Activated gamma-delta T cell treated with anti-CD3 and anti-CD28 coated beads, Interleukin-2, amount 50 U/mL, for 16 hours (primary cell): ENCODE results near the gene SPTBN1.

Experiments used
- DNase-seq: peaks from one replicate; pipeline ENCODE4 v3.0.0-alpha.2; 2020; ENCODE audit warnings: low read depth

The SPTBN1 gene

GRCh38 chr2:54553775-54554174, 97.6 kb downstream of the SPTBN1 start:
- DNase-seq, result no peak

DNA sequence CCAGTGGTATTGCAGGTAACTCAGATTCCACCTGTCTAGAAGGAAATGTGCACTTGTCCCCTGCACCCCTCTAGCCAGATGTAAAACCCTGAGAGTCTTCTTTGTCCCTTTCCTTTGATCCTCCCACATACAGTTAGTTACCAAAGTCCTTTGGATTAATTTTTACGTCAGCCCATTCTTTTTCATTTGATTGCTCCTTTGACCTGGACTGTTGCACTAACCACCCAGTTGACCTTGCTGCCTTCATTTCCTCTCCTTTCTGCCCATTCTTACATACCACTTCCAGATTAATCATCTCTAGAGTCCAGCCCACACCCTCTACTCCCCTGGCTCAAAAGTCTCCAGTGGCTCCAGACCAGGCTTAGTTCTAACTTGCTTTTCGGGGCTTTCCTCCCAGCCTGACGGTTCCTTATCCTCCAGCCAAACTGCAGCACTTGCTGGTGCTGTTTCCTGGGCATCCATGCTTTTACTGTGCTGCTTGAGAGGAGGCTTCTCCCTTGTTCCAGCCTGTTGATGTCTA, 99.3 kb downstream of the SPTBN1 start:
- no peak for DNase-seq

GRCh38 chr2:54556621-54557121, 100.5 kb downstream of the SPTBN1 start:
- no peak for DNase-seq

DNA sequence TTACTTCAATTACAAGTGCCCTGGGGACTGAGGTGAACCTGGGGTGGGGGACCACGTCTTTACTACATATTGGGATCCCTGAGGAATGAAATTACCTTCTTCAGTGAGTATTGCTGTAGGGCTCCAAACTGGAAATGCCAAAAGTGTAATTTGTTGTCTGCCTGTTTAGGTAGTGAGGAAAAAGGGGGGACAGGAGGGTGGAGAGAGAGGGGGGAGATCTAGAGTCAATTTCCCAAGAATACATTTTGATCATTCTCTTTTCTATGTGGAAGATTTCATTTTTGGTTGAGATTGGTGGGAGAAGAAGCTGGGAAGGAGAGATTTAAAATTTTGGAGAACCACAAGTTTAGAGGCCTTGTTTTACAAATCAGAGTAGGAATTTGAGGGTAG, 101.1 kb downstream of the SPTBN1 start:
- DNase-seq, result no peak

- DNase-seq, result peak; percentile 57
Measured at GRCh38 chr2:54557601-54558187, 101.6 kb downstream of the SPTBN1 start.

- DNase-seq, result peak; percentile 46
Measured at GRCh38 chr2:54558188-54559005, 102.3 kb downstream of the SPTBN1 start.

DNA sequence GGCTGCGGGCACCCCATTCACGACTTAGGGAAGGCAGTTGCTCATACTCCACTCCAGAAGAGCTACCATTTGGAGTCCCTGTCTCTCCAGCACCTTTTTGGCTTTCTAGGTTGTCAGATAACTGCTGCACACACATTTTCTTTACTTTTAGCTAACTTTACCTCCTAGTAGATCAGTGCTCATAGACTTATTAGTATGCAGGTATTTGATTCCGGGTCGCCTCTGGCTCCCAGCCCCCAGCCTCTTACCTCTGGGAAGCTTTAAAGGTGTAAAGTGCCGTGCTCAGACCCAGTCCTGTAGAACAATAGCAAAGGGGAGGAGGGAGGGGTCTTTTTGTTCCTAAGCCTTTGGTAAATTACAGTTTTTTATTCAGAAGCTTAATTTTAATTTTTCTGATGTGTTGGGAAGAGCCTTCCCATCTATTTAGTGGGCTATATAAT, 102.9 kb downstream of the SPTBN1 start:
- DNase-seq, result no peak

DNA sequence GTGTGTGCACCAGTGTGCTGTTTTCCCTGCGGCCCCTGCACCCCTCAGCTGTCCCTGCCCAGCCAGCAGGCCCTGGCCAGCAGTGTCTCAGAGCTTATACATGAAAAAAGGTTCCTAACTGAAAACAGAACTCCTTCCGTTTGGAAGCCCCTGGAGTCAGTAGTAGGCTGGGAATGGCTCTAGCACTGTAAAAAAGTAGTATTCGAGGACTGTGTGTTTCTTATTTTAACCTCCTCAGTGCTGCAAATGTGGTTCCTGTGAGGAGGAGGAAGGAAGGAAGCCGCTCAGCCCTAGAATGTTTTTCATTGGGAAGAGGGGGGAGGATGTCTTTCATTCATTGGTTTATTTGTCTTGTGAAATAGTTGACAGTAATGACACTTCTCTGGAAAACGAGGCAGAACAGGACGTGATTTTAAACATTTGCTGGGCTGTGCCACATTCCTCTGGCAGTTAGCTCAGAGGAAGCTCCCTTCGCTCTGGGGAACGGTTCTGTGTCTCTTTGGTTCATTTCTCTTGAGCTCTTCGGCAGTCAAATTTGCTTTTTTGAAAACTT, 103.5 kb downstream of the SPTBN1 start:
- DNase-seq, result no peak

- no peak for DNase-seq
Measured at GRCh38 chr2:54560146-54560881, 104.2 kb downstream of the SPTBN1 start.

GRCh38 chr2:54561010-54561409, 104.9 kb downstream of the SPTBN1 start:
- DNase-seq, result no peak

DNA sequence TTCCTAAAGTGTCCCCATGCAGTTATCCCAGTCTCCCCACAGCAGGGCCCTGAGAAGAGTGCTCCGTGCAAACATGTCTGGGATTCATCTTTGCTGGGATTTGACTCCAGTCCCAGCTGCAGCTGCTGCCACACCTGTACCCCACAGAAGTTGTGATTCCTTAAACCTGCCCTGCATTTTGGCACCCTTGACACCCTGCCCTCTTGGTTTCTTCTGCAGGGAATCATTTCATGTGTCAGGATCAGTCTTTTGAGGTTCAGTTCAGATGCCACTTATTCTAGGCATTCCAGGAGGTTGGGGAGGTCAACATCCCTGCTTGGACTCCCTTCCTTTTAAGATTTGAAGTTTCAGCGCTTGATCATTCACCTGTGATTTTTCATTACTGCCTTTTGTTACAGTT, 108.3 kb downstream of the SPTBN1 start:
- no peak for DNase-seq

DNA sequence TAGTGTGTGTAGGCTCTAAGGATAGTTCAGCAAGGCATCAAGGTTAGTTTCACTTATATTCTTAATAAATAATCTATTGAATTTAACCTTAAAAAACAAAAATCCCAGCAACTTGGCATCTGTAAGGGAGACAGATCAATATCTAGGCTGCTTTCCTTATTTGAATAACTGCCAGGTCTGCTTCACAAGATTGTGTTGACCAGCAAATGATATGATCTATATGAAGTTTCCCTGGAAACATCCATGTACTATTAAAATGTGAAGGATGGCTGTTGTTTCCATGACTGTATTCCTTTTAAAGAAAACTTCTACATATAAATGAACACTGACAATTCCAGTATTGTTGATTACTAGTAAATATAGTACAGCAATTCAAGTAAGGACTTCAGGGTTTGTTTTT, 109.4 kb downstream of the SPTBN1 start:
- DNase-seq, result no peak

GRCh38 chr2:54566896-54567295, 110.8 kb downstream of the SPTBN1 start:
- no peak for DNase-seq

DNA sequence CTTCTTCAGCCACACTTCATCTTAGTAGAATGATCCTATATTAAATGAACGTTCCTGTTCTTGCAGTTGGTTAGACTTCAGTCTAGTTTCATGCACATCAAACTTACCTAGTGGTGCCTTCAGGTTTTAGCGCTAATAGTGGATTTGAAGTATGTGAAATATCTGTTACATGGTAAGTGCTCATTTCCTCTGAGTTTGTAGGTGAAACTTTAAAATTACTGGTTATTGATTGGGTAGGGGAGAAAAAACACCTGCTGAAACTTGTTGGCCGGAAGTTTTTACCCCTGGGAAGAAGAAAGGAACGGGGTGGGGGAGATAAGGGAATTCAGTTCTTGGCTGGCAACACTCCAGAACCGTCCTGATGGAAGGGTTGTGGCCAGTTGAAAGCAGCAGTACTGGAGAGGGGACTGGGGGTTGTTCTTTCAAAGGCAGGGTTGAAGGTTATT, 112.8 kb downstream of the SPTBN1 start:
- DNase-seq, result no peak

DNA sequence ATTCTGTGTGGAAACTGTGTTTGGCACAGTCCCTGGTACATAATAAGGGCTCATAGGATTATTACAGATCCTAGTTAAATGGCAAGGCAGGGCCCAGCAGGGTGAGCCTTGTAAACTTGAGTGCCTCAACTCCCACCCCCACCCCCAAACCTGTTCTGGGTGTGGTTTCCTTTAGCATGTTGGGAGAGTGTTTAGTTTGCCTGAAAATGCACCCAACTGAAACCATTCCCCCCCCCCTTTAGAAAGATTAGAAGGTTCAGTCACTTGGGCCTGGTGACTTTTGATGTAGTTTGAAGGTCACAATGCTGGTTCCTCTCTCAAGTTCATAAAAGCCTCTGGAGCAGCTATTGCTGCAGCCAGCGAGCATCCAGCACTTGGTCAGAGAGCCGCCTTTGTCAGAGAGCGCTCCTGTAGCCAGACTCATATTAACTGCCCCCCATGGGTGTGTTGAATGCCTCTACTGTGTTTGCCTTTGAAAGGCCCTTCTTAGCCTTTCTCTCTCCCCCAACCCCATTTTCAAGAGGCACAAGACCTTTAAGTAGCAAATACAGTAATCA, 113.7 kb downstream of the SPTBN1 start:
- DNase-seq, result no peak

GRCh38 chr2:54570321-54570855, 114.3 kb downstream of the SPTBN1 start:
- no peak for DNase-seq

- peak; percentile 47 for DNase-seq
Measured at GRCh38 chr2:54570925-54571694, 115.0 kb downstream of the SPTBN1 start.

GRCh38 chr2:54572262-54572635, 116.1 kb downstream of the SPTBN1 start:
- no peak for DNase-seq

- DNase-seq, result no peak
Measured at GRCh38 chr2:54572636-54573536, 116.8 kb downstream of the SPTBN1 start.

DNA sequence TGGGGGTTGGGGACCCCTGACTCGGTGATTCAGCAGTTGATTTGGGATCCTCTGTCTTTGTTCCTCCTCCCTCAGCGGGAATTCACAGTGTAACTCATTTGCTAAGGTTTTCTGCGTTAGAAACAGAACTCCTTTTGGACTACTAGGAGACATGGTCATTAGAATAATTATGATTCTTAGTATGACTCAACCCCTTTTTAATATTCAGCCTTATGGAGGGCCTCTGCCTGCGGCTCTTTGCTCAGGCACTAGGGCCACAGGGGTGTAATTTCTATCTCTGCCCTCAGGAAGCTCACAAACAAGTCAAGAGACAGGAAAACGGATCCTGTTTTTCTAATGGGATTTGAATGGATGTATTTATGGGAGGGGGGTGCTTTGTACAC, 117.4 kb downstream of the SPTBN1 start:
- DNase-seq, result no peak
